BLaER1 (cell line): ENCODE results near the gene TCP11.

Source experiments
- H3K27ac ChIP-seq: shearing (Covaris generic); formaldehyde crosslinking; 2 replicates; pipeline ENCODE4 v1.8.1; 2022
- H3K27me3 ChIP-seq: shearing (Covaris generic); formaldehyde crosslinking; 2 replicates; pipeline ENCODE4 v1.8.1; 2022
- H3K36me3 ChIP-seq: shearing (Covaris generic); formaldehyde crosslinking; 2 replicates; pipeline ENCODE4 v1.8.1; 2022
- H3K4me1 ChIP-seq: shearing (Covaris generic); formaldehyde crosslinking; 2 replicates; pipeline ENCODE4 v1.8.1; 2022
- H3K4me2 ChIP-seq: shearing (Covaris generic); formaldehyde crosslinking; 2 replicates; pipeline ENCODE4 v1.8.1; 2022
- H3K4me3 ChIP-seq: shearing (Covaris generic); formaldehyde crosslinking; 2 replicates; pipeline ENCODE4 v1.8.1; 2022
- H3K9ac ChIP-seq: shearing (Covaris generic); formaldehyde crosslinking; 2 replicates; pipeline ENCODE4 v1.8.1; 2022
- H3K9me3 ChIP-seq: shearing (Covaris generic); formaldehyde crosslinking; 2 replicates; pipeline ENCODE4 v1.8.1; 2022
- H4K20me1 ChIP-seq: shearing (Covaris generic); formaldehyde crosslinking; 2 replicates; pipeline ENCODE4 v1.8.1; 2022
- Cebpa-rat ChIP-seq: shearing (Covaris generic); IDR thresholded peaks from 2 replicates; pipeline ENCODE4 v1.8.1; 2022

TCP11 gene

GRCh38 chr6:35068644-35069043, 72.5 kb downstream of the TCP11 start:
- TF ChIP-seq Cebpa-rat = no peak

DNA sequence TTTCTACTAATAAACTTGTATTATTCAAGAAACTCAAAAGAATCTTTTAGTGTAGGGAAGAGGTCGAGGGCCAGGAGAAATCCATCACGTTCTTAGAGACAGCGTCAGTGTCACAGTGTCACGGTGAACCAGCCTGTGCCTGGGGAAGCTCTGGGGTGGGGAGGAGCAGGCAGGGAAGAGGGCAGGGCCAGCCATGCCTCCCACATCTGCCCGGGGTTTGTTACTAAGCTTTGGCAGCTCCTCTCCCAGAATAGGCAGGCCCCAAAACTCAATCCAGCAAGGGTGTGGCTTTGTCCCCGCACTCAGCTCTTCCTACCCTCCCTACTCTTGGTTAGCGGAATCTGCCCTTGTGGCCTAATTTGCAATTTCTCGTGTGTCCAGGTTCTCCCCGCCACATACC, 72.9 kb downstream of the TCP11 start:
- Histone ChIP-seq H3K27ac (no peak overlapping the region), H3K9me3 (no peaks in the 10 kb centered on the region), H3K9ac (no peak overlapping the region), H3K4me3 (no peak overlapping the region), H3K4me1 (peaks cover 17% of the 10 kb centered on the region), H4K20me1 (no peaks in the 10 kb centered on the region), H3K27me3 (no peaks in the 10 kb centered on the region), H3K36me3 (peaks cover 47% of the 10 kb centered on the region), H3K4me2 (no peak overlapping the region)
- no peak for TF ChIP-seq Cebpa-rat

More at GRCh38 chr6:35068644-35069043, 72.5 kb downstream of the TCP11 start:
- peaks cover 52% of the 10 kb centered on the region for H3K36me3 ChIP-seq
- no peaks in the 10 kb centered on the region for H4K20me1 ChIP-seq
- peaks cover 13% of the 10 kb centered on the region for H3K4me1 ChIP-seq
- H3K4me3 ChIP-seq = no peak overlapping the region
- H3K4me2 ChIP-seq = no peak overlapping the region
- no peaks in the 10 kb centered on the region for H3K9me3 ChIP-seq
- no peak overlapping the region for H3K27ac ChIP-seq
- no peaks in the 10 kb centered on the region for H3K27me3 ChIP-seq
- H3K9ac ChIP-seq = no peak overlapping the region
